OCI-M2 (cell line): Measurements from ENCODE around the gene CELA2A.
"Not testable (repeated sequence)": the region's sequence is repeated elsewhere in the genome, so short reads cannot be mapped to it uniquely, and the experiment has no call there.

ENCODE experiments used
- DNase-seq: peaks from one replicate; lab custom pipeline; 2025; ENCODE audit not compliant: unreplicated experiment; lab: John Stamatoyannopoulos, UW

The CELA2A gene

DNA sequence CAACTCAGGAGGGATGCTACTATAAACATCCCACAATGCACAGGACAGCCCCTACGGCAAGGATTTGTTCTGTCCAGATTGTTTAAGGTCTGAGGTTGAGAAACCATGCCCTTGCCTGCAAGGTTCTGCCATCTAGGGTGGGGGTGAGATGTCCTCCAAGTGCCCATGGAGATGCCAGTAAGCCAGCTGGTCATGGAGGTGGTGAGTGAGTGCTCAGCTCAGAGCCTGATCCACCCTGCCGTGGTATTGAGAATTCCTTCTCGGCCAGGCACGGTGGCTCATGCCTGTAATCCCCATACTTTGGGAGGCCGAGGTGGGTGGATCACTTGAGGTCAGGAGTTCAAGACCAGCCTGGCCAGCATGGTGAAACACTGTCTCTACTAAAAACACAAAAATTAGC is 31.6 kb upstream of the CELA2A start:
- DNase-seq: no peak

DNA sequence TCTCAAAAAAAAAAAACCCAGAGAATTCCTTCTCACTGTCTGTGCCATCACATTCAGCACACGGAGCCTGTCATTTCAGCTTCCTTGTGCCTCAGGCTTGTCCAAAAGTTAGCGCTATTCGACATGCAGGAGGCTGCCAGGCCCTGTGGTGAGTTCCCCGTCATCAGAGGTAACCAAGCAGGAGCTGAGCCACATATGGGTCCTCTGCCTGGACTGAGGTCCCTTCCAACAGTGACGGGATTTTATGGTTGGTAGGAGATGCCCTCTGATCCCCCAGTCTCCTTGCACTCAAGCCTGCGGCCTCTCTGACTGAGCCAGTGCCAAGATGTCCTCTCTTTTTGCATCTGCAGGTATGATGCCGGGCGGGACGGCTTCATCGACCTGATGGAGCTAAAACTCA is 31.0 kb upstream of the CELA2A start:
- DNase-seq: no peak

DNA sequence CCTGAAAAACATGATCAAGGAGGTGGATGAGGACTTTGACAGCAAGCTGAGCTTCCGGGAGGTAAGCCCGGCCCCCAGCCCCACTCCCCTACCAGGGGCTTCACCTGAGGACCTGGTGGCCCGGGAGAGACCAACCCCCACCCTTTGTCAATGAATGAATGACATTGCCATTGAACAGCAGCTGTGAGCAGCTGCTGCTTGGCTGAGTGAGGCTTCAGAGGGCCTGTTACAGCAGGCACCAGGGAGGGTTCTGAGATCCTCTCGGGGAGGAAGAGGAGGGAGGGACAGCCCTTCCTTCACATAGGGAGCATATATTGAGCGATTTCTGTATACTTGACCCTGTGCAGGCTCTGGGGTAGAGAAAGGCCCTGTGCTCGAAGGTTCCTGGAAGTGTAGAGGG is 30.6 kb upstream of the CELA2A start:
- no peak for DNase-seq

GRCh38 chr1:15426492-15427279 is 29.8 kb upstream of the CELA2A start:
- no peak for DNase-seq

- DNase-seq: no peak
Measured at GRCh38 chr1:15427280-15427666, 29.3 kb upstream of the CELA2A start.

- not testable (repeated sequence) for DNase-seq
Measured at GRCh38 chr1:15428252-15428651, 28.3 kb upstream of the CELA2A start.

- DNase-seq: no peak
Measured at GRCh38 chr1:15428815-15429435, 27.6 kb upstream of the CELA2A start.

GRCh38 chr1:15429701-15430149 is 26.8 kb upstream of the CELA2A start:
- DNase-seq: no peak

DNA sequence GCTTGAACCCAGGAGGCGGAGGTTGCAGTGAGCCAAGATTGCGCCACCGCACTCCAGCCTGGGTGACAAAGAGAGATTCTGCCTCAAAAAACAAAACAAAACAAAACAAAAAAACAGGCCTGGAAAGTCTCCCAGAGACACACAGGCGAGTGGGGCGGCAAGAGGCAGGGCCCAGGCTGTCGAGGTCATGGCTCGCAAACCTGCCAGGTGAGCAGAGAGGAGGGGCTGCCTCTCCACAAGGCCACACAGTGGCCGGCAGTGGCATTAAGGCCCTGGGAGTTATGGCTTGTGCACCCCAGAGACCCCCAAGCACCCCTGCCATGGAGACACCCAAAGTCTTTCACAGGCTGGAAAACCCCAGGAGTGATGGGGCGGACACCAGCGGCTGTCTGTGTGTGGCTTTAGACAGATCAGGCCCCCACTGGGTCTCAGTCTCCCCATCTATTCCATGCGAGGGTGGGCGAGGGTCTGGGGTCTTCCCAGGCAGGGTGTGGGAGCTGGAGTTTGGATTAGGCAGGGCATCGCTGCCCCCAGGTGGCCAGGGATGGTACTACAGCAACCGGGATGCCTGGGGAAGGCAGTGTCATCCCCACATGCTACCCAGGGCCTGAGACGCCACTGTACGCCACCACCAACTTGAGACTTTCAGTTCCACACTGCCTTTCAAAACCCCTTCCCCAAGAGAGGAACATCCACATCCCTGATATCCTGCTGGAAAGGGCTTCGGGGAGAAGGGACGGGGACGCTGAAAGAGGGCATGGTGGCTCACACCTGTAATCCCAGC is 25.6 kb upstream of the CELA2A start:
- DNase-seq: peak; percentile 31

DNA sequence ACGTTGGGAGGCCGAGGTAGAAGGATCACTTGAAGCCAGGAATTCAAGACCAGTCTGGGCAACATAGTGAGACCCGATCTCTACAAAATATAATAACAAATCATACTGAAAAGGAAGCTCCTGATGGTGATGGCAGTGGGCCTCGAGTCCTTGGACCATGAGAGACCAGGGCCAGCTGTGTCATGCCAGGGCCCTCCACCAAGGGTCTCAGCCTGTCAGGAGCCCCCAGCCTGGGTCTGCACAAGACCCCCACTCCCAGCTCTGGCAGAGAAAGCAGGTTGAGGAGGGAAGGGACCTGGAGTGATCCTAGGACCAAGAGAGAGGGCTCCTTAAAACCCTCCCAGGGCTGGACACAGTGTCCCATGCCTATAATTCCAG is 25.0 kb upstream of the CELA2A start:
- DNase-seq: no peak

GRCh38 chr1:15432324-15432723 is 24.2 kb upstream of the CELA2A start:
- DNase-seq: no peak

DNA sequence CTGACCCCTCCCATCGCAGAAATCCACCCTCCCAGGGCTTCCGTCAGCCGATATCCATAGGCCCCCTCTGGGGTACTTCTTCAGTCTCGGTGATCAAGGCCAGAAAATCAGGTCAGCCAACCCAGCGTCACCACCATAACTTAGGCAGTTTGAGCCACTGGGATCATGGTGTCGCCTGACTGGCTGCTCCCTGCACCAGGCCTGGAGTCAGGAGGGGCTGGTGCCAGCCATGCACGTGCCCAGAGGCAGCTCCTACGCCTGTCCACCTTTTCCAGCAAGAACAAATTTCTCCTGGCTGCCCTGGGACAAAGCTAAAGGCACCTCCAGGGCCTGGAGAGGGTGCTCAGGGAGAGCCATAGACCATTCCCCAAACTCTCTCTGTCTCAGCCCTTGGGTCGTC is 23.1 kb upstream of the CELA2A start:
- DNase-seq: no peak

- DNase-seq: not testable (repeated sequence)
Measured at GRCh38 chr1:15434739-15435138, 21.8 kb upstream of the CELA2A start.

DNA sequence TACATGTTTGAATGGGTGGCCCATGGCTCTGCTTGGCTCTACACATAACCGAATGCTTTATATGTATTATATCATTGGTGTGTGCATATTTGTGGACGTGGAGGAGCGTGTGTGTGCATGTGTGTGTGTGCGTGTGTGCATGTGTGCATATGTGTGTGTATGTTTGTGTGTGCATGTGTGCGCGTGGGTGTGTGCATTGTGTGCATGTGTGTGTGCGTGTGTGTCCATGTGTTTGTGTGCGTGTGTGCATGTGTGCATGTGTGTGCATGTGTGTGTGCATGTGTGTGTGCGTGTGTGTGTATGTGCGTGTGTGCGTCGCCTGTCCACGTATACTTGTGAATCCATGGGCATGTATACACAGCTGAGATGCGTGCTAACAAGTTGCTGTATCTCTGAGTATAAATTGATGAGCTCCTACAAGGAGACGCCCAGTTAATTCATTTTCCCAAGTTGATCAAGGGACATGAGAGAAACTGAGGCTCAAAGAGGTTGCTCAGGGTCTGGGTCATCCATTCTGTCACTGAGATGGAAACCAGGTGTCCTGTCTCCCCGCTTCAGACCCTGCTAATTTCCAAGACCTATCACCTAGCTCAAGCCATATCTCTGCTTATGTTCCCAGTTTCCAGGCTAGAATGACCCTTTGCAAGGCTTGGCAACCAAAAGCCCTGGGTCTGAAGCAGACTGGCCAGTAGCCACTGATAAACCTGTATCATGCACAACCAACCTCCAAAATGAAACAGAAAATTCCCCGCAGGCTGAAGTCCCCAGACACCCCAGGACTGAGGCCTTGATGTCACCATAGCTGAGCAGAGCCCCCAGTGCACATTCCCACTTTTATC is 21.1 kb upstream of the CELA2A start:
- DNase-seq: no peak

DNA sequence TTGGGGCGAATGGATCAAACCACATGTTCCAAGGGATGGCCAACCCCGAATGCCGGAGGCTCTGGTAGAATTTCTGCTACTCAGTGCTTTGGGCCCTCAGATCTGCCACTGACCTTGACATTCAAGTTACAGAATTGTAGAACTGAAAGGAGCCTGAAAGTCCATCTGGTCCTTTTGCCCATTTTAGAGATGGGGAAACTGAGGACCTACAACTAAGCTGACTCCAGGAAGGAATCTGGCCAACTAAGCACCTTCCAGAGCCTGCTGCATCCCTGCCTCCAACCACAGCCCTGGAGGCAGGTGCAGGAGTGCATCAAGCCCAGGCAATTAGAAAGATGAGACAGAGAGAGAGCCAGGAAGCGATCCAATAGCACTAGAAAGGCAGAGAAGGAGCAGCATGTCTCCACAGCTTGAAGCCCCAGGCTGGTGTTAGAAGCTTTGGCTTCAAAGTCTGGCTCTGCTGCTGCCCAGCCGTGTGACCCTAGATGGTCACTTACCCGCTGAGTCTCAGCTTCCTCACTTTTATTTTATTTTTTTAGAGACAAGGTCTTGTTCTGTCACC is 19.6 kb upstream of the CELA2A start:
- DNase-seq: no peak

- DNase-seq: no peak
Measured at GRCh38 chr1:15439325-15439724, 17.2 kb upstream of the CELA2A start.

- no peak for DNase-seq
Measured at GRCh38 chr1:15440357-15440756, 16.2 kb upstream of the CELA2A start.

- DNase-seq: no peak
Measured at GRCh38 chr1:15441247-15441646, 15.3 kb upstream of the CELA2A start.

DNA sequence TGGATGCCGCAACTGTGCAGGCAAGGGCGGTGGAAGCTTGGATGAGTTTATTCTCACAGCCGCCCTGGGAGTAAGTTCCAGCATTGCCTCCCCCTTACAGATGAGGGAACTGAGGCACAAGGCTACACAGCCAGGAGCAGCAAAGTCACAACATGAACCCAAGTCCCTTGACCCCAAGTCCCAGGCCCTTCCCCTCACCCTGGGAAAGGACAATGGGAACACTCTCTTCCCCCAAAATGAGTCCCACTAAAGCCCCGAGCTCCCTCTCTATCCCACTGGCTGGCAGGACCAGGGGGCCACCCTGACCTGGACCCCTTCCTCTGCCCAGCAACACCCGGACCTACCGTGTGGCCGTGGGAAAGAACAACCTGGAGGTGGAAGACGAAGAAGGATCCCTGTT is 14.4 kb upstream of the CELA2A start:
- DNase-seq: no peak

GRCh38 chr1:15442759-15443158 is 13.8 kb upstream of the CELA2A start:
- DNase-seq: no peak

- no peak for DNase-seq
Measured at GRCh38 chr1:15443281-15443680, 13.3 kb upstream of the CELA2A start.
